Testis (tissue), 2 donors: Measurements from ENCODE around the gene TMOD3.

Experiments used
- CTCF ChIP-seq, 3 experiments: fragments of 450-650 bp in 2 of 3; fragments of 200-600 bp in 1 of 3; sonication (generic) in 1 of 3; IDR thresholded peaks; one replicate each; pipeline ENCODE4 v1.5.1; 2016 to 2019; ENCODE audit warnings: antibody characterized with exemption in 3 of 3, mild to moderate bottlenecking in 2 of 3, moderate library complexity in 1 of 3
- POLR2A ChIP-seq: fragments of 450-650 bp; IDR thresholded peaks from one replicate; pipeline ENCODE4 v1.6.1; 2017; ENCODE audit warnings: antibody characterized with exemption, mild to moderate bottlenecking, moderate library complexity

- no peak for TF ChIP-seq CTCF (IDR thresholded peaks at IDR 0.05)
- no peak for TF ChIP-seq POLR2A
These were observed 95.0 kb downstream of the TMOD3 start for GRCh38 chr15:51924156-51925068.
